OCI-LY1 (cell line): Measurements from ENCODE around the gene MXRA7.

Experiments
- H2AFZ ChIP-seq: fragments of 200-600 bp; sonication (generic), shearing (Covaris generic); 2 replicates; pipeline ENCODE4 v1.6.0; 2014; ENCODE audit warnings: antibody characterized with exemption, mild to moderate bottlenecking, low read length
- H3F3A ChIP-seq: fragments of 200-600 bp; sonication (generic), shearing (Covaris generic); 2 replicates; pipeline ENCODE4 v1.6.0; 2014; ENCODE audit warnings: mild to moderate bottlenecking, antibody characterized with exemption, low read length, moderate library complexity; ENCODE audit not compliant: insufficient read depth
- H3K27ac ChIP-seq: fragments of 200-600 bp; sonication (generic); 2 replicates; pipeline ENCODE4 v1.5.1; 2014; ENCODE audit warnings: low read length, mixed run types, mild to moderate bottlenecking, low read depth; ENCODE audit not compliant: poor library complexity, severe bottlenecking
- H3K27me3 ChIP-seq: fragments of 200-600 bp; sonication (generic); 2 replicates; pipeline ENCODE4 v1.6.0; 2014; ENCODE audit warnings: antibody characterized with exemption, mild to moderate bottlenecking, low read length, moderate library complexity; ENCODE audit not compliant: insufficient read depth
- H3K36me3 ChIP-seq: fragments of 200-600 bp; sonication (generic); 2 replicates; pipeline ENCODE4 v1.6.1; 2014; ENCODE audit warnings: mild to moderate bottlenecking, antibody characterized with exemption, low read length, moderate library complexity, mixed read lengths; ENCODE audit not compliant: insufficient read depth
- H3K4me1 ChIP-seq: fragments of 200-600 bp; sonication (generic); 2 replicates; pipeline ENCODE4 v1.5.1; 2014; ENCODE audit warnings: mild to moderate bottlenecking, low read length, moderate library complexity; ENCODE audit not compliant: insufficient read depth, severe bottlenecking
- H3K4me2 ChIP-seq: fragments of 200-600 bp; sonication (generic), shearing (Covaris generic); 2 replicates; pipeline ENCODE4 v1.6.1; 2014; ENCODE audit warnings: low read length
- H3K4me3 ChIP-seq: fragments of 200-600 bp; sonication (generic); 2 replicates; pipeline ENCODE4 v1.5.1; 2014; ENCODE audit warnings: low read length, low read depth, mild to moderate bottlenecking, mixed read lengths; ENCODE audit not compliant: poor library complexity, severe bottlenecking
- H3K79me2 ChIP-seq: fragments of 200-600 bp; shearing (Covaris generic); 2 replicates; pipeline ENCODE4 v1.6.1; 2016; ENCODE audit warnings: mixed run types, low read length, mixed read lengths; ENCODE audit not compliant: insufficient read depth
- H3K9ac ChIP-seq: fragments of 200-600 bp; sonication (generic), shearing (Covaris generic); 2 replicates; pipeline ENCODE4 v1.6.1; 2014; ENCODE audit warnings: mild to moderate bottlenecking, low read length, mixed read lengths
- H3K9me2 ChIP-seq: fragments of 200-600 bp; sonication (generic), shearing (Covaris generic); 2 replicates; pipeline ENCODE4 v1.6.1; 2014; ENCODE audit warnings: low read depth, mild to moderate bottlenecking, low read length, mixed read lengths
- H3K9me3 ChIP-seq: fragments of 200-600 bp; shearing (Covaris generic); 2 replicates; pipeline ENCODE4 v1.6.1; 2014; ENCODE audit warnings: low read length, mixed read lengths
- H4K20me1 ChIP-seq: fragments of 200-600 bp; sonication (generic), shearing (Covaris generic); 2 replicates; pipeline ENCODE4 v1.6.0; 2016; ENCODE audit warnings: mild to moderate bottlenecking, low read length; ENCODE audit not compliant: insufficient read depth
- EZH2 ChIP-seq: fragments of 200-600 bp; sonication (generic), shearing (Covaris generic); IDR thresholded peaks from 2 replicates; pipeline ENCODE4 v1.8.0; 2017; ENCODE audit warnings: borderline replicate concordance, mixed run types, mild to moderate bottlenecking, antibody characterized with exemption, low read length, moderate library complexity, mixed read lengths
- TF ChIP-seq, protein P1 (sequence below): fragments of 200-600 bp; sonication (generic), shearing (Covaris generic); IDR thresholded peaks from 2 replicates; pipeline ENCODE4 v1.5.1; 2017; ENCODE audit warnings: mild to moderate bottlenecking, antibody characterized with exemption, low read length, moderate library complexity, mixed read lengths

MXRA7 gene, protein sequence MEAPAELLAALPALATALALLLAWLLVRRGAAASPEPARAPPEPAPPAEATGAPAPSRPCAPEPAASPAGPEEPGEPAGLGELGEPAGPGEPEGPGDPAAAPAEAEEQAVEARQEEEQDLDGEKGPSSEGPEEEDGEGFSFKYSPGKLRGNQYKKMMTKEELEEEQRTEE

DNA sequence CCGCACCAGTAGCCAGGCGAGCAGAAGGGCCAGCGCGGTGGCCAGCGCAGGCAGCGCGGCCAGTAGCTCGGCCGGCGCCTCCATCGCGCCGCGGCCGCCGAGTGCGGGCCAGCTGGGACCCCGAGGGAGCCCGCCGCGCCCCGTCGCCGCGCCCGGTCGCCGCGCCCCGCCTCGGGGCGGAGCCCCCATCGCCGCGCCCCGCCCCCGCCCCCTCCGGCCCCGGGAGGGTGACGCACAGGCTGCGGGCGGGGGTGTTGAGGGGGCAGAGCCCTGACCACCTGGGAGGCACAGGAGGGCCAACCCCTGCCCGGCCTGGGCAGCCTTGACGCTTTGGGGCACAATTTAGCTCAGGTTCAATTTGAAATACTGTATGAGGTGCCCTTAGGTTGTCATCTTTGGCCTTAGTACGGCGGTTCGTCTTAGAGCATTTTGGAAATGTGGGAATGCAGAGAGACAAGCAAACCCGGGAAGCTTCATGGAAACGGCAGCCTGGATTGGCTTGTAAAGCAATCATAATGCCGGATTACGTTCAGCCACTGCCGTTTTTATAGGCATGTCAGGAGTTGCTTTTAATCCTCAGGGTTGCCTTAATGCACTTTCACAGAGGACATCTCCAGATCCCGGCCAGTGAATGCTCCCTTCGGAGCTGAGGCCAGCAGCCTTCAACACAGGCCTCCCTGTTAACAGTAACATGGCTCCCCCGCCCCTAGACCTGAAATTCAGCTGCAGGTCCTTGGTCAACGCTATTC lies at the start of gene MXRA7:
MXRA7 (minus strand) TSS at position 103 of the 749 bp plus-strand sequence; CDS start at position 84, 19 bp downstream.
- Histone ChIP-seq H3K4me1 (peaks cover 11% of the 10 kb centered on the region), H3K4me2 (peak within 1 kb of the TSS; percentile 66), H3K9me3 (no peaks in the 10 kb centered on the region), H4K20me1 (no peaks in the 10 kb centered on the region), H3K4me3 (peak within 1 kb of the TSS; percentile 48), H3K27me3 (no peaks in the 10 kb centered on the region), H3K79me2 (no peaks in the 10 kb centered on the region), H3K9me2 (no peaks in the 10 kb centered on the region), H3K27ac (no peak within 1 kb of the TSS), H3K36me3 (peaks cover 28% of the 10 kb centered on the region), H3F3A (no peaks in the 10 kb centered on the region), H2AFZ (no peak within 1 kb of the TSS), H3K9ac (no peak within 1 kb of the TSS)
- TF ChIP-seq EZH2: no peak
- TF ChIP-seq, protein P1, sequence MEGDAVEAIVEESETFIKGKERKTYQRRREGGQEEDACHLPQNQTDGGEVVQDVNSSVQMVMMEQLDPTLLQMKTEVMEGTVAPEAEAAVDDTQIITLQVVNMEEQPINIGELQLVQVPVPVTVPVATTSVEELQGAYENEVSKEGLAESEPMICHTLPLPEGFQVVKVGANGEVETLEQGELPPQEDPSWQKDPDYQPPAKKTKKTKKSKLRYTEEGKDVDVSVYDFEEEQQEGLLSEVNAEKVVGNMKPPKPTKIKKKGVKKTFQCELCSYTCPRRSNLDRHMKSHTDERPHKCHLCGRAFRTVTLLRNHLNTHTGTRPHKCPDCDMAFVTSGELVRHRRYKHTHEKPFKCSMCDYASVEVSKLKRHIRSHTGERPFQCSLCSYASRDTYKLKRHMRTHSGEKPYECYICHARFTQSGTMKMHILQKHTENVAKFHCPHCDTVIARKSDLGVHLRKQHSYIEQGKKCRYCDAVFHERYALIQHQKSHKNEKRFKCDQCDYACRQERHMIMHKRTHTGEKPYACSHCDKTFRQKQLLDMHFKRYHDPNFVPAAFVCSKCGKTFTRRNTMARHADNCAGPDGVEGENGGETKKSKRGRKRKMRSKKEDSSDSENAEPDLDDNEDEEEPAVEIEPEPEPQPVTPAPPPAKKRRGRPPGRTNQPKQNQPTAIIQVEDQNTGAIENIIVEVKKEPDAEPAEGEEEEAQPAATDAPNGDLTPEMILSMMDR: no peak

DNA sequence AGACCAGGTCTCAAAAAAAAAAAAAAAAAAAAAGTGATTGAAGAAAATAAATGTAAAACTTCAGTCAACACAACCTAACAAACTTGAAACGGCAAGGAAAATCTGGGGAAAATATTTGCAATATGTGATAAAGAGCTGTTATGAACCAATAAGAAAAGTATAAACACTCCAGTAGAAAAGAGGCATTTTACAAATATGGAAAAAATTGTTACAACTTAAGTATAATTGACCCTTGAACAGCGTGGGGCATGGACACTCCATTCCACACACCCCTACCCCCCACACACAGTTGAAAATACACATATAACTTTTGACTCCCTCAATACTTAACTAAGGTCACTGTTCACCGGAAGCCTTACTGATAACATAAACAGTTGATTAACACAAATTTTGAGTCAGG lies 47.8 kb upstream of the MXRA7 start:
- TF ChIP-seq, protein P1: no peak
- TF ChIP-seq EZH2: no peak
- Histone ChIP-seq H3K27me3 (no peaks in the 10 kb centered on the region), H3K27ac (no peak overlapping the region), H3K4me3 (no peak overlapping the region), H3F3A (no peaks in the 10 kb centered on the region), H3K9ac (no peak overlapping the region), H2AFZ (no peak overlapping the region), H3K79me2 (no peaks in the 10 kb centered on the region), H3K9me3 (no peaks in the 10 kb centered on the region), H3K4me1 (no peaks in the 10 kb centered on the region), H3K9me2 (no peaks in the 10 kb centered on the region), H4K20me1 (no peaks in the 10 kb centered on the region), H3K36me3 (peaks cover 31% of the 10 kb centered on the region), H3K4me2 (no peak overlapping the region)

DNA sequence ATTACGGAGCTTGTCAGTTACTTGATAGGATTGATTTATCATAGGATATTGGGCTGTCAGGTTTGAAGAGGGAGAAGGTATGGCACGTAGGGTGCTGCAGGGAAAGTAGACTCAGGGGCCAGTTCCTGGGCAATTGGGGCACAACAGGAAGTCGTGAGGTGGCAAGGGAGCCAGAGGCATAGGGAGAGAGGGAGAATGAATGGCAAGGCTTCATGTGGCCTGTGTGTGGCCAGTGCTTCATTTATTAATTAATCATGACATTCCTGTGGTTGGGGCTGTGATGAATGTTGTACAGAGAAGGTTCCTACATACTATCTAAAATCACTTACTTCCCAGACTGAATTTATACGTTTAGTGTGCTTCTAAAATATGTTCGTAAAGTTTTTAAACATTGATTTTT lies 46.5 kb upstream of the MXRA7 start:
- H3K9me3 ChIP-seq: no peaks in the 10 kb centered on the region

More for the DNA sequence above, 46.5 kb upstream of the MXRA7 start:
- Histone ChIP-seq H2AFZ (no peak overlapping the region), H3K36me3 (peaks cover 33% of the 10 kb centered on the region), H3K9ac (no peak overlapping the region), H3K27me3 (no peaks in the 10 kb centered on the region), H3K27ac (no peak overlapping the region), H3F3A (no peaks in the 10 kb centered on the region), H3K4me2 (no peak overlapping the region), H3K9me2 (no peaks in the 10 kb centered on the region), H3K79me2 (no peaks in the 10 kb centered on the region), H4K20me1 (no peaks in the 10 kb centered on the region), H3K4me1 (peaks cover under 1% of the 10 kb centered on the region), H3K4me3 (no peak overlapping the region)
- TF ChIP-seq, protein P1: no peak
- TF ChIP-seq EZH2: no peak
